CD4-positive, alpha-beta T cell treated with Interleukin-4 for 4 hours (primary cell): ENCODE data around the gene STARD9.
"Not testable (repeated sequence)": the region's sequence is repeated elsewhere in the genome, so short reads cannot be mapped to it uniquely, and the experiment has no call there.

Source experiments
- DNase-seq: peaks from one replicate; pipeline ENCODE4 v3.0.0-alpha.2; 2020

The STARD9 gene

GRCh38 chr15:42591238-42591934, 16.0 kb downstream of the STARD9 start:
- no peak for DNase-seq

GRCh38 chr15:42592716-42593115, 17.3 kb downstream of the STARD9 start:
- no peak for DNase-seq

DNA sequence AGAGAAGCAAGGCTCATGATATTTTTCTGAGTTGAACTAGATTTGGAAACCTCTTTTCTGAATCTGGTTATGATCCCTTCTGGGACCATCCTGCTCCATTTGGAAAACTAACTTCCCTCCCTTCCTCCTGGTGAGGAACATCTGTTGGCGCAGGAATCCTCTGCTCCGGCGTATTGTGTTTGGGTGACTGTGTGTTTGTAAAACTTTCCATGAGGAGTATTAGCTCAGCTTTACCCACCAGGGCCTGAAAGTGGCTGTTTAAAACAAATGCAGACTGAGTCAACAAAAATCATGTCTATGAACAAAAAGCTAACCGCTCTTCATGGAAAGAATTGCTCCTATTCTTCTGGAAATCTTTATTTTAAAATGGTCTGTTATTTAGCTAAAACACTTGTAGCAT, 17.7 kb downstream of the STARD9 start:
- DNase-seq: no peak

DNA sequence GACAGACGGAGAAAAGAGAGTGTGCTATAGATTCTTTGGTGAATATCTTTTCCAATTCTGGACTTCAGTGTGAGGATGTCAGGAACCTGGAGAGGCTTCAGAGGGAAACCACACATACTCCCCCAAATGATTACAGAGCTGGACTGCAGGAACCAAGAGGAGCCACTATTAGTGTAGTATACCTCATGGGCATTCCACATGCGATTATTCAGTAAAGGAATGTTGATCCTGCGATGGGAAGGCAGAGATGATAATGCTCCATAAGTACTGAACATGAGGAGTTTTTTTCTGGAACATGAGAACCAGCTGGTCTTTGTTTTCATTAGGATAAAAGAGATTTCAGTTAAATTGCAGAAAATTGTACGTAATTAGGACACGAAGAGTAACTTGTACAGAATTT, 18.7 kb downstream of the STARD9 start:
- no peak for DNase-seq

- DNase-seq: no peak
Measured at GRCh38 chr15:42595626-42596240, 20.3 kb downstream of the STARD9 start.

DNA sequence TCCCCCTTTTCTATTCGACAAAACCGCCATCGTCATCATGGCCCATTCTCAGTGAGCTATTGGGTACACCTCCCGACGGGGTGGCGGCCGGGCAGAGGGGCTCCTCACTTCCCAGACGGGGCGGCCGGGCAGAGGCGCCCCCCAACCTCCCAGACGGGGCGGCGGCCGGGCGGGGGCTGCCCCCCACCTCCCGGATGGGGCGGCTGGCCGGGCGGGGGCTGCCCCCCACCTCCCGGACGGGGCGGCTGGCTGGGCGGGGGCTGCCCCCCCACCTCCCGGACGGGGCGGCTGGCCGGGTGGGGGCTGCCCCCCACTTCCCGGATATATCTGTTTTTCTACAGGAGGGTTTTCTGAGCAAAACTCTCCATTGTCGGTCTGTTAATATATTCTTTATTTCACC, 25.9 kb downstream of the STARD9 start:
- not testable (repeated sequence) for DNase-seq

GRCh38 chr15:42602501-42602900, 27.1 kb downstream of the STARD9 start:
- DNase-seq: no peak

GRCh38 chr15:42603978-42604377, 28.6 kb downstream of the STARD9 start:
- no peak for DNase-seq

- no peak for DNase-seq
Measured at GRCh38 chr15:42604894-42605744, 29.7 kb downstream of the STARD9 start.

GRCh38 chr15:42605796-42606195, 30.4 kb downstream of the STARD9 start:
- DNase-seq: no peak

- DNase-seq: peak; percentile 55
Measured at GRCh38 chr15:42608110-42608531, 32.7 kb downstream of the STARD9 start.

DNA sequence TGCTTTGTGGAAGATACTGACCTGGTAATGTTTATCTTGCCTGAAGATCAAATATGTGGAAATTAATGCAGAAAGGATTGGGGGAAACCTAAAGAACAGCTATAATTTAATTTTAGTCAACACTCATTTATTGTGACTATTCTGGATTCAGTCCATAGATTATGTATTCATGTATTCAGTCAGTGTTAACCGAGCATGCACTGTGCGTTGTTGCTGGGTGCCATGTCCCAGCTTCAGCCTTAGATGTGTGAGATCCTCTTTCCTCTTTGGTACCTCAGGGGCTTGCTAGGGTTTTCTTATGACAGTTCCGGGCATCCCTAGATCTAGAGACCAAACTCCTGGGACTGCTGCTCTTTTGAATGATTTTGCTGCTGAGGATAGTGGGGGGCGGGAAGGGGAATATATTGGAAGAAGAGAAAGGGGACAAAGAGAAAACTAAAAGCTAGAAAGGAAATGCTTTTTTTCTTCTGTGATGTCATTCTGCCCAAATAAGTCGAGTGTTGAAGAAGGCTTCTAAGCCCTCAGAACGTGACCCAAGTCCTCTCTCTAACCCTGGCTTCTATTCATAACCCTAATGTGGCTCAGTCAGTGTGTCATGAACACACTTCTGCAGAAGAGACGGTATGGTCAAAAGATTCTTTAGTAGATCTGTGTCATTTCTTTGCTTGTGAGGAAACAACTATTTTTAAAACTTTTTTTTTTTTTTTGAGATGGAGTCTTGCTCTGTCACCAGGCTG, 33.5 kb downstream of the STARD9 start:
- peak; percentile 8 for DNase-seq

DNA sequence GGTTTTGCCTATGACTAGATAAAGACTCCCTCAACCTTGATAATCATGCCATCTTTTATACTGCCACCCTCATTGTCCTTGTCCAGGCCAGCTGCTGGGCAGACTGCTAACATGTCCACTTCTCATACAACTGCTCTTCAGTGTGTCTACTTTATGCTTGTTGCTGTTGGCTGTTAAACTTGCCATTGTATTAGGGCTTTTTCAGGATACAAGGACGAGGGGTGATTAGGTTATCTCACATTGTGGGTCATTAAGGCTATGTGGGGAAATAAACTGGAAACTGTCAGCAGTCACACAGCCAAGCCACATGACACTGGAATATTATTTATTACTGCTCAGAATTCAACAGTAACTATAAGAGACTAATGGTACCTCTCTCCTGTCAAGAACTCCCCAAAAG, 36.1 kb downstream of the STARD9 start:
- DNase-seq: no peak

DNA sequence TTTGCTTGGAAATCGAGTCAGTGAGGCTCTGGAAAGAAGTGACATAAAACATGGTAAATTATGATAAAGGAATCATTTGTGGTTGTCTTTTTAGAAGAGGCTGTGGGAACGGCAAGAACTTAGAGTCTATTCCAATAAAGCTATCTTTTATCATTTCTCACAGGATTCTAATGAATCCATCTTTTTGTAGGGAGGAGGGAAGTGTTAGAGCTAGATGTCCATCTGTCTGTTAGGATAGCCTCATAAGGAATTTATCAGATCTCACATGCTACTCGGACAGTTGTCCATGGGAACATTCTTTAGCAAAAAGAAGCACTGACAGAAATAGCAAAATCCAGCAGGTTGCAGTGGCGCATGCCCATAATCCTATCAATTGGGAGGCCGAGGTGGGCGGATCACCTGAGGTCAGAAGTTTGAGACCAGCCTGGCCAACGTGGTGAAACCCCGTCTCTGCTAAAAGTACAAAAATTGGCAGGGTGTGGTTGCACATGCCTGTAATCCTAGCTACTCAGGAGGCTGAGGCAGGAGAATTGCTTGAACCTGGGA, 37.0 kb downstream of the STARD9 start:
- DNase-seq: no peak

DNA sequence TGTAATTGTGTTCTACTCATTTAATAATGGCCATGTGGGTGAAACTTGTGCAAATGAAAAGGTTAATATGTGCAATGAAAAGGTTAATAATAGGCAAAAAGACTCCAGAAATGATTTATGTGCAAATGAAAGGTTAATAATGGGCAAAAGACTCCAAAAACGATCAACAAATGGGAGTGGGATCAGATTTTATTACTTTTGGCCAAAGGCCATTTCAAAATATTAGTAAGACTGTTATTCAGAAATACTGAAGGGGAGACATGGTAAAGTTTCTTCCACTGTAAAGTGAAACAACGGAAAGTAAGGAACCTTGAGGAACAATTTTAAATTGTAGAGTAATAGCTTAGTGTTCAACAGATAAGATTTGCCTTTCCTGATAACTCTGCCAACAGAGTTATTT, 40.7 kb downstream of the STARD9 start:
- DNase-seq: no peak

GRCh38 chr15:42619656-42620371, 44.4 kb downstream of the STARD9 start:
- DNase-seq: no peak

GRCh38 chr15:42621386-42621785, 46.0 kb downstream of the STARD9 start:
- no peak for DNase-seq

DNA sequence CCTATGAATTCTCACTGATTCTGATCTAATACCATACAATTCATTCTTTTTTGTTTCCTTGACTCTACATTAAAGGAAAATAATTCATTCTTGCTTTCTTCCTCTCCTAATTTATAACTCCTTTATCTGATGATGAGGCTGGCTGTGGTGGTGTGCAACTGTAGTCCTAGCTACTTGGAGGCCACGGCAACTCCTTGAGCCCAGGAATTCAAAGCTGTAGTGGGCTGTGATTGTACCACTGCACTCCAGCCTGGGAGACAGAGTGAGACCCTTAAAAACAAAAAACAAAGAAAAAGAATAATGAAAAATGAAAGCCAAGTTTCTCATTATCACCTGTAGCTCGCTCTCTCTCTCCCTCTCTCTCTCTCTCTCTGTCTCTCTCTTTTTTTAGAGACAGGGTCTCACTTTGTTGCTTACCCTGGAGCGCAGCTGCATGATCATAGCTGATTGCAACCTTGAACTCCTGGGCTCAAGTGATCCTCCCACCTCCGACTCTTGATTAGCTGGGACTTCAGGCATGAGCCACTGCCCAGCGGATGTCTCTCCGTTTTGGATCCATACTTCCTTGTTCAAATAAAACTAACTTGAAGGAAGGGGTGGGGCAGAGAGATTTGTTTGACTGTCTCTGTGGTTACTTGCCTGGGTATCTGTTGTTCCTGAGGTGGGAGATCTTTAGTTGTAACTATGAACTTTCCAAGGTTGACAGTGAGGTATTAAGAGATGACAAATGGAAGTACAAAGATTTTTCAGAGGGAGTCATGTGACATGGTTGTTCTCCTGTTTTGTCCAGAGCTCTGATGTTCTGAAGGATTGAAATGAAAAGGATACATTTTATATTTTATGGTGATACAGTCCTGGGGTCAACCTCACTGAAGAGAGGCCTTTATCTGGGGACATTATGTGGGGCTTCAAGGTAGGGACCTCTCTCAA, 46.9 kb downstream of the STARD9 start:
- DNase-seq: no peak

DNA sequence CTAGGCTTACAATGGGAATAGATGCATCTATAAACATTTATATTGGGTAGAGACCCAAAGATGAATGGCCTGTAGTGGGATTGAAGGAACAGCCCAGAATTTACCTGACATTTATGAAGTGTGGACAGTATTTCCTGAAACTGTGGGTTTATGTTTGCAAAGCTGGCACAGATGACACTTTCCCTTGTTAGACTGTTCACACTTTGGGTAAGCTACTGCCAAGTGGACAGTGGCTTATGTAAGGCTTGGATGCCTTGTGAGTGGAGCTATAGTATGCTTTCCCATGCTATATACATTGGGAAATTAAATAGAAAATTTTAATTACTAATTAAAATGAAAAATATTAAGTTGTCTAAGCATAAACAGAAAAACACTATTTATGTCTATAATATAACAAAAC, 48.5 kb downstream of the STARD9 start:
- DNase-seq: no peak

DNA sequence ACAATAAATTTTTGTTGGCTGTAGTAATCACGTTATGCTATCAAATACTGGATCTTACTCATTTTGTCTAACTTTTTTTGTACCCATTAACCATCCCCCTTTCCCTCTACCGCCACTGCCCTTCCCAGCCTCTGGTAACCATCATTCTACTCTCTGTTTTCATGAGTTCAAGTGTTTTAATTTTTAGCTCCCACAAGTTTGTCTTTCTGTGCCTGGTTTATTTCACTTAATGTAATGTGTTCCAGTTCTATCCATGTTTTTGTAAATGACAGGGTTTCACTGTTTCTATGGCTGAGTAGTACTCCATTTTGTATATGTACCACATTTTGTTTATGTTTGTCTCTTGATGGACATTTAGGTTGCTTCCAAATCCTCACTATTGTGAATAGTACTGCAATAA, 52.1 kb downstream of the STARD9 start:
- no peak for DNase-seq

- DNase-seq: no peak
Measured at GRCh38 chr15:42628761-42629160, 53.4 kb downstream of the STARD9 start.
